WERI-Rb-1 (cell line): Measurements from ENCODE around the gene UBXN6.

ENCODE experiments used
- DNase-seq: peaks from one replicate; pipeline ENCODE4 v3.0.0-alpha.2; 2020
- H3K27ac ChIP-seq: fragments of 250-450 bp; sonication (Bioruptor Pico); 2 replicates; pipeline ENCODE4 v1.5.1; 2020; ENCODE audit warnings: mild to moderate bottlenecking, moderate library complexity
- H3K27me3 ChIP-seq: fragments of 250-450 bp; sonication (Bioruptor Pico); 2 replicates; pipeline ENCODE4 v1.5.1; 2021; ENCODE audit warnings: mild to moderate bottlenecking, low read depth, moderate library complexity; ENCODE audit not compliant: insufficient read depth, severe bottlenecking
- H3K36me3 ChIP-seq: fragments of 250-450 bp; sonication (Bioruptor Pico); 2 replicates; pipeline ENCODE4 v1.5.1; 2020; ENCODE audit warnings: mild to moderate bottlenecking, moderate library complexity
- H3K4me3 ChIP-seq: 2 replicates; pipeline ENCODE4 v1.5.1; 2011; ENCODE audit warnings: low read depth, mild to moderate bottlenecking, control low read depth, low read length
- H3K9me3 ChIP-seq: fragments of 250-450 bp; sonication (Bioruptor Pico); 2 replicates; pipeline ENCODE4 v1.5.1; 2021; ENCODE audit warnings: mild to moderate bottlenecking, moderate library complexity; ENCODE audit not compliant: severe bottlenecking
- CTCF ChIP-seq: IDR thresholded peaks from 2 replicates; pipeline ENCODE4 v1.5.1; 2011; ENCODE audit warnings: low read depth, mild to moderate bottlenecking, control low read depth, inconsistent platforms, low read length

The UBXN6 gene

GRCh38 chr19:4429256-4429655, 28.3 kb downstream of the UBXN6 start:
- Histone ChIP-seq H3K4me3 (no peak overlapping the region), H3K36me3 (peaks cover 85% of the 10 kb centered on the region), H3K27ac (no peak overlapping the region), H3K27me3 (no peaks in the 10 kb centered on the region), H3K9me3 (no peaks in the 10 kb centered on the region)
- DNase-seq: no peak
- no peak for TF ChIP-seq CTCF

GRCh38 chr19:4428326-4428975, 29.1 kb downstream of the UBXN6 start:
- Histone ChIP-seq H3K4me3 (no peak overlapping the region), H3K27ac (no peak overlapping the region), H3K36me3 (peaks cover 85% of the 10 kb centered on the region), H3K9me3 (no peaks in the 10 kb centered on the region), H3K27me3 (no peaks in the 10 kb centered on the region)
- no peak for DNase-seq
- no peak for TF ChIP-seq CTCF

DNA sequence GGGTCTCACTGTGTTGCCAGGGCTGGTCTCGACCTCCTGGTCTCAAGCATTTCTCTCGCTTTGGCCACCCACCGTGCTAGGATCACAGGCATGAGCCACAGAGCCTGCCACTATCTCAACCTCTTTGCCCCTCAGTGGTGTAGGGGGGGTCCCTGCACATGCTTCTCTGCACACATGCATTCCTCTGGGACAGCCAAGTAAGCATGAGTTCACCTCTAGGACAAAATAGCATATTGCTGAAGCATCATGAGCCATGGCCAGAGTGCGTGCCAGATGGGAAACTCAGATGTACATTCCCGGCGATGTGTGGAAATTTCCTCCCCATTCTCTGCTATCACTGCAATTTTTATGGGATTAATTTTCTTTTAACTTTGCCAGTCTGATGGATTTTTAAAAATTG, 32.1 kb downstream of the UBXN6 start:
- H3K36me3 ChIP-seq: peaks cover 85% of the 10 kb centered on the region
- H3K4me3 ChIP-seq: no peak overlapping the region
- H3K27ac ChIP-seq: no peak overlapping the region
- H3K9me3 ChIP-seq: no peaks in the 10 kb centered on the region
- no peak for TF ChIP-seq CTCF
- no peaks in the 10 kb centered on the region for H3K27me3 ChIP-seq
- DNase-seq: no peak

GRCh38 chr19:4423416-4424126, 34.0 kb downstream of the UBXN6 start:
- Histone ChIP-seq H3K9me3 (no peaks in the 10 kb centered on the region), H3K36me3 (peaks cover 83% of the 10 kb centered on the region), H3K27ac (no peak overlapping the region), H3K4me3 (no peak overlapping the region), H3K27me3 (no peaks in the 10 kb centered on the region)
- DNase-seq: no peak
- no peak for TF ChIP-seq CTCF

DNA sequence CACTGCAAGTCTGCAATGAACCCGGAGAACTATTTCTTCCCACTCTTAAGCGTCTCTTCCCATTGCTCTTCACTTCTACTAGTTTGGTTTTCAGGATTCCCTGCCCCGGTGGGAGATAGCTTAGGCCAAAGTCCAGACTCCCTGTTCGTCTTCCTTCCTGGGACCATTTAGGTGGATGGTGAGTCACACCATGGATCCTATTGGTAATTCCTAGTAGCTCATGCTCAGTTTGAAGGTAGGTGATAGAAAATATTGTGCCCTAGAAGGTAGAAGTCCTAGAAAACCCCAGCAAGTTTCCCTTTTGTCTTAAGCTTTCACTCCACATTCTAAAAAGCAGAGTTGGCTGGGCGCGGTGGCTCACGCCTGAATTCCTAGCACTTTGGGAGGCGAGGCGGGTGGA, 41.3 kb downstream of the UBXN6 start:
- TF ChIP-seq CTCF: no peak
- Histone ChIP-seq H3K9me3 (no peaks in the 10 kb centered on the region), H3K4me3 (no peak overlapping the region), H3K27ac (no peak overlapping the region), H3K36me3 (peaks cover 77% of the 10 kb centered on the region), H3K27me3 (no peaks in the 10 kb centered on the region)
- DNase-seq: no peak
